BE2C (cell line): ENCODE data around the gene ASIC2.

Experiments used
- DNase-seq: peaks from one replicate; pipeline ENCODE4 v3.0.0-alpha.2; 2020
- H3K27me3 ChIP-seq: fragments of 250-450 bp; sonication (Bioruptor Pico); 2 replicates; pipeline ENCODE4 v1.5.1; 2020; ENCODE audit warnings: mild to moderate bottlenecking
- H3K36me3 ChIP-seq: fragments of 250-450 bp; sonication (Bioruptor Pico); 2 replicates; pipeline ENCODE4 v1.5.1; 2020; ENCODE audit warnings: mild to moderate bottlenecking
- H3K4me1 ChIP-seq: fragments of 250-450 bp; sonication (Bioruptor Pico); 2 replicates; pipeline ENCODE4 v1.5.1; 2020
- H3K4me3 ChIP-seq: 2 replicates; pipeline ENCODE4 v1.5.1; 2011; ENCODE audit warnings: low read depth, low read length
- H3K9me3 ChIP-seq: fragments of 250-450 bp; sonication (Bioruptor Pico); 2 replicates; pipeline ENCODE4 v1.5.1; 2020
- TF ChIP-seq, protein P1 (sequence below): IDR thresholded peaks from 2 replicates; pipeline ENCODE4 v1.5.1; 2012; ENCODE audit warnings: mild to moderate bottlenecking, low read depth, low read length

Gene ASIC2

DNA sequence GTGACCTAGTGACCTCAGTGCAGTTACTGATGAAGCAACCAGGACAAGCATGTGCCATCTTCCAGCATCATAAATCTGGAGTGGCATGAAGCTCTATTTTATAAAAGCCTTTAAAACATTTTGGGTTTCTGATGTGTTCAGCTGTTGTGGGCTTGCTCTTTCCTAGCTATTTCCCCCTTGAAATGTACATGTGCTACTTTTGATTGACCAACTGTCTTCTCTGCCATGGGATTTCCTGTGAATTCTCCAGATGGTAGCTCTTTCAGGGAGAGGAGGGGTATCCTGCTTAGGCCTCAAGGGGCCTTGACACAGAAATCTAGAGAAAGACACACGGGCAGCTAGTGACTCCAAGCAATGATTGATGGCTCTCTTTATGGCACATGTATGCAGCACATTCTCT, 1.9 kb upstream of the ASIC2 start:
- no peak overlapping the region for H3K4me3 ChIP-seq
- H3K4me1 ChIP-seq, result no peaks in the 10 kb centered on the region
- H3K27me3 ChIP-seq, result peaks cover 45% of the 10 kb centered on the region
- TF ChIP-seq, protein P1, sequence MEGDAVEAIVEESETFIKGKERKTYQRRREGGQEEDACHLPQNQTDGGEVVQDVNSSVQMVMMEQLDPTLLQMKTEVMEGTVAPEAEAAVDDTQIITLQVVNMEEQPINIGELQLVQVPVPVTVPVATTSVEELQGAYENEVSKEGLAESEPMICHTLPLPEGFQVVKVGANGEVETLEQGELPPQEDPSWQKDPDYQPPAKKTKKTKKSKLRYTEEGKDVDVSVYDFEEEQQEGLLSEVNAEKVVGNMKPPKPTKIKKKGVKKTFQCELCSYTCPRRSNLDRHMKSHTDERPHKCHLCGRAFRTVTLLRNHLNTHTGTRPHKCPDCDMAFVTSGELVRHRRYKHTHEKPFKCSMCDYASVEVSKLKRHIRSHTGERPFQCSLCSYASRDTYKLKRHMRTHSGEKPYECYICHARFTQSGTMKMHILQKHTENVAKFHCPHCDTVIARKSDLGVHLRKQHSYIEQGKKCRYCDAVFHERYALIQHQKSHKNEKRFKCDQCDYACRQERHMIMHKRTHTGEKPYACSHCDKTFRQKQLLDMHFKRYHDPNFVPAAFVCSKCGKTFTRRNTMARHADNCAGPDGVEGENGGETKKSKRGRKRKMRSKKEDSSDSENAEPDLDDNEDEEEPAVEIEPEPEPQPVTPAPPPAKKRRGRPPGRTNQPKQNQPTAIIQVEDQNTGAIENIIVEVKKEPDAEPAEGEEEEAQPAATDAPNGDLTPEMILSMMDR, result no peak
- DNase-seq, result no peak
- H3K36me3 ChIP-seq, result no peaks in the 10 kb centered on the region
- no peaks in the 10 kb centered on the region for H3K9me3 ChIP-seq

DNA sequence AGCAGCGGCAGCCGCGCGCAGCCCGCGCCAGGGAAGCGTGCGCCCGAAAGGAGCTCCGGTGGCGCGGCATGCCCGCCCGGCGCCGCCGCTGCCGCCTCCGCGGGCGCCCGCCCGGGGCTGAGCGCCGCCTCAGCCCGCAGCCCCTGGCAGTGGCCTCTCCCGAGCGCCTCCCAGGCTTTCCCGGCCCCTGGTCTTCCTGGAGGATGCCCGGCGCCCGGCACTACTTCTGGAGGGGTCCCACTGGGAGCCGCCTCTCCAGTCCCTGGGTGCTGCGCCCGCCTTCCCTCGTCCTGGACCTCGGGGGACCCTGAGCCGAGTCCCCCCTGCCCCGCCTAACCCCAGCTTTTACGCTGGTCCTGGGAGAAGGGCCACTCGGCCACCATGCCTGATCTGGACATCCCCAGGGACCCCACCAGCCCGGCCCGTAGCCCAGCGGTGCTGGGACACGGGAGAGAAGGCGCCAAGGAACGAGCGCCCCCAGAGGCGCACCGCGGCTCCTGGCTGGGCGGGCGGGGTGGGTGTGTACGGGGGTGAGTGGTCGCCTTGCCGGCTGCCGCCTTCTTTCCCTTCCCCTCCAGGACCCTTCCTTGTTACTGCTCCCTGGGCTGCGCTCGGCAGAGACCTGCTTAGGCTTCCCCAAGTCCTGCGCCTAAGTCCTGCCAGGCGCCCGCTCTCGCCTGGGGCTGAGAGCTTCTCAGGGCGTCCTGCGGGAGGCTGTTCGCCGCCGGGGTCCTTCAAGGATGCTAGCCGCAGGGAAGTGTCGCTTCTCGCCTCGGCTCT, 704 bp downstream of the ASIC2 start:
- H3K9me3 ChIP-seq, result no peaks in the 10 kb centered on the region
- H3K27me3 ChIP-seq, result peaks cover 47% of the 10 kb centered on the region
- peak overlapping the region; percentile 41 for H3K4me3 ChIP-seq
- H3K36me3 ChIP-seq, result no peaks in the 10 kb centered on the region
- TF ChIP-seq, protein P1, result peak; percentile 23; the same call in 1 of the 2 replicates
- H3K4me1 ChIP-seq, result no peaks in the 10 kb centered on the region
- DNase-seq, result peak; percentile 52

DNA sequence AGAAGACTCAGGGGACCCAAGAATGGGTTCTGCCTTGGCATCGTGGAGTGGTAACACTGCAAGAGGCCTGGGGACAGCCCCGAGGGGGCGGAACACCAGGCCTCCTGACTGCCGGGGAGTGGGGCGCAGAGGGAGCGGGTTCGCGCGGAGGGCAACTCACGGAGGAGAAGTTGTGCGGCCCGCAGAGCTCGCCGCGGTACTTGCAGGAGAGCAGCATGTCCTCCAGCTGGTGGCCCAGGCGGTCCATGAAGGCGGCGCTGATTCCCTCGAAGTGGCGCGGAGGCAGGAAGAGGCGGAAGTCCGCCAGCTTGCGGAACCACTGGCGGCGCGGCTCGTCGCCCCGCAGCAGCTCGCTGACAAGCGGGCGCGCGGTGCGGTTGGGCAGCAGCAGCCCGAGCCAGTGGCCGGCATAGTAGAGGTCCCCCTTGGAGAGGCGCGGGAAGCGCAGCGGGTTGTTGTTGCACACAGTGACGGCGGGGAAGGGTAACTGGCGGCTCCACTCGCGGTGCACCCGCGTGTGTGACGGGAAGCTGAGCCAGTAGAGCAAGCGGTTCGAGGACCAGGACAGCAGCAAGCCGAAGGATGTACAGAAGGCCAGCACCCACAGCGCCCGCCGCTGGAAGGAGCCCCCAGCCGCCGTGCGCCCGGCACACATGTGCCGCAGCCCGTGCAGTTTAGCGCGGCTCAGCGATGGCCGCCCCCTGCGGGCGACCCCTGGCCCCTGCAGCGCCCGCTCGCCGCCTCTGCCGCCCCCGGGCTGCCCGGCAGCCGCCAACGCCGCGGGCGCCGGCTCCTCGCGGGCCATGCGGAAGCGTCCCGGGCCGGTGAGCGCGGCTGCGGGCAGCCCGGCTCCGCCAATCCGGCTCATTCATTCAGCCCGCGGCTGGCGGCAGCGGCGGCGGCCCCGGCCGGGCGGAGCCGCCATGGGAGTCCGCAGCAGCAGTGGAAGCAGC, 1.6 kb downstream of the ASIC2 start:
- Histone ChIP-seq H3K36me3 (no peaks in the 10 kb centered on the region), H3K4me3 (peak overlapping the region; percentile 45), H3K9me3 (no peaks in the 10 kb centered on the region), H3K4me1 (no peaks in the 10 kb centered on the region), H3K27me3 (peaks cover 47% of the 10 kb centered on the region)
- DNase-seq, result peak; percentile 30
- TF ChIP-seq, protein P1, result no peak

DNA sequence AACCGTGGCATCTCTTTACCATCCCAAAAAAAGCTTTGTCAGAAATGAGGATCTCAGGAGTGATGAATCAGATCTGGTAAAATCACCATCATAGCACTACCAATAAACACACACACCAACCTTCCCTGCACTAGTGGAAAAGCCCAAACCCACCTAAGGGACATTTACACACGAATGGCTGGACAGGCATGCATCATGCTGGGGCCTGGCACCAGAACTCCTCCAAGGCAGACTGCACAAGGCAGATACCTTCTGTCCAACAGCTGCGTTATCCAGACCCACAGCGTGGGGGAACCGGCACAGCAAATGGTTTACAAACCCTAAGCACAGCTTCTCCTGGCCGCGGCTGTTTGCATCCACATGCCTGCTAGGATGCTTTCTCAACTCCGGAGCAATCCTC, 2.8 kb downstream of the ASIC2 start:
- no peaks in the 10 kb centered on the region for H3K36me3 ChIP-seq
- TF ChIP-seq, protein P1, result no peak
- no peaks in the 10 kb centered on the region for H3K4me1 ChIP-seq
- DNase-seq, result no peak
- H3K4me3 ChIP-seq, result no peak overlapping the region
- peaks cover 47% of the 10 kb centered on the region for H3K27me3 ChIP-seq
- H3K9me3 ChIP-seq, result no peaks in the 10 kb centered on the region

DNA sequence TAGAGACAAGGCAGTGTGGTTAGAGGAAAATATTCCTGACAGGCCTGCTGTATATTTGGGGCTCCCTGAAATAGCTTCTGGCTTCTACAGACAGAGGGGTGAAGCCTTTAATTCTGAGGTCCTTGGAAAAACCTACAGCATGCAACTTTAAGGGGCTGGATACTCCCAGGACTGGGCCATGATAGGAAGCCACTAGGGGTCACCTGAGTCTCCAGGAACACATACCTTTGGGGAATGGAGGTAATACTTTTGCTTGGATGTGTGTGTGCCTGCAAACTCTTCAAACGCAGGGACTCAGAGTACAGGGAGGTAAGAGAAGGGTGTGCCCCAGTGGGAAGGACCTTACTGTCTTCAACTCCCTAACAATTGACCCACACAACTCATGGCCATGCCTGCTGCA, 4.1 kb downstream of the ASIC2 start:
- Histone ChIP-seq H3K9me3 (no peaks in the 10 kb centered on the region), H3K27me3 (peaks cover 39% of the 10 kb centered on the region), H3K4me1 (no peaks in the 10 kb centered on the region), H3K4me3 (no peak overlapping the region), H3K36me3 (no peaks in the 10 kb centered on the region)
- TF ChIP-seq, protein P1, result peak; percentile 11; the same call in 1 of the 2 replicates
- DNase-seq, result no peak
